ENCODE data around the gene TNPO2.
"Not testable (repeated sequence)": the region's sequence is repeated elsewhere in the genome, so short reads cannot be mapped to it uniquely, and the experiment has no call there.

Gene TNPO2

GRCh38 chr19:12736995-12737834 lies 13.5 kb upstream of the TNPO2 start, which contains the start of gene GET3:
Gene GET3 (plus strand): TSS chr19:12737497. CDS start chr19:12737506, 9 bp downstream.
- peak; percentile 100 for DNase-seq

- DNase-seq, result peak; percentile 76
Observed at GRCh38 chr19:12733369-12734214, 9.9 kb upstream of the TNPO2 start.

GRCh38 chr19:12731337-12731736 lies 7.6 kb upstream of the TNPO2 start:
- DNase-seq, result no peak

GRCh38 chr19:12730064-12730463 lies 6.3 kb upstream of the TNPO2 start:
- DNase-seq, result peak; percentile 56

- no peak for DNase-seq
Observed at GRCh38 chr19:12727745-12728433, 4.2 kb upstream of the TNPO2 start.

GRCh38 chr19:12726988-12727316 lies 3.2 kb upstream of the TNPO2 start:
- no peak for DNase-seq

- DNase-seq, result not testable (repeated sequence)
Observed at GRCh38 chr19:12725612-12726011, 1.9 kb upstream of the TNPO2 start.

GRCh38 chr19:12723381-12723640 lies 421 bp downstream of the TNPO2 start:
- DNase-seq, result no peak

GRCh38 chr19:12722566-12723380 lies 959 bp downstream of the TNPO2 start:
- DNase-seq, result peak; percentile 100

GRCh38 chr19:12721656-12722565 lies 1.8 kb downstream of the TNPO2 start:
- DNase-seq, result no peak

- no peak for DNase-seq
Observed at GRCh38 chr19:12720851-12721655, 2.7 kb downstream of the TNPO2 start.

- DNase-seq, result no peak
Observed at GRCh38 chr19:12720296-12720695, 3.4 kb downstream of the TNPO2 start.

- no peak for DNase-seq
Observed at GRCh38 chr19:12715929-12716328, 7.8 kb downstream of the TNPO2 start.

GRCh38 chr19:12715102-12715501 lies 8.6 kb downstream of the TNPO2 start:
- no peak for DNase-seq

- DNase-seq, result not testable (repeated sequence)
Observed at GRCh38 chr19:12713304-12713703, 10.4 kb downstream of the TNPO2 start.

GRCh38 chr19:12712077-12712476 lies 11.7 kb downstream of the TNPO2 start:
- not testable (repeated sequence) for DNase-seq

- DNase-seq, result no peak
Observed at GRCh38 chr19:12711187-12711586, 12.5 kb downstream of the TNPO2 start.

GRCh38 chr19:12708641-12709040 lies 15.1 kb downstream of the TNPO2 start:
- DNase-seq, result no peak

- no peak for DNase-seq
Observed at GRCh38 chr19:12706332-12706718, 17.4 kb downstream of the TNPO2 start.

- no peak for DNase-seq
Observed at GRCh38 chr19:12705654-12706331, 17.9 kb downstream of the TNPO2 start.
